ENCODE measurements around the gene FRA10AC1. TPM values are rescaled to one million over a fixed set of nuclear protein-coding genes. Genes with fewer than 3 reads are reported as not detected.

Gene FRA10AC1
- total RNA-seq, 1 experiment from 2014 or later, result 6.5 TPM

GRCh38 chr10:93718937-93719725 is 16.7 kb upstream of the FRA10AC1 start:
- no peak for DNase-seq
- no peaks in the 10 kb centered on the region for H3K9me3 Mint-ChIP-seq (ENCODE audit: low read depth, unreplicated experiment)
- no peaks in the 10 kb centered on the region for H3K36me3 Mint-ChIP-seq (ENCODE audit: insufficient read depth, unreplicated experiment)
- TF ChIP-seq CTCF (IDR thresholded peaks at IDR 0.05; ENCODE audit: unreplicated experiment), result no peak
- no peaks in the 10 kb centered on the region for H3K4me1 Mint-ChIP-seq (ENCODE audit: low read depth, unreplicated experiment)
- CTCF ChIA-PET, result no interaction called here
- no peak overlapping the region for H3K27ac Mint-ChIP-seq (ENCODE audit: unreplicated experiment)
- intact Hi-C loops (cut with micrococcal nuclease; ENCODE audit: unreplicated experiment), result no loop called here
- H3K27me3 Mint-ChIP-seq (ENCODE audit: unreplicated experiment), result peaks cover 43% of the 10 kb centered on the region
- H3K4me3 Mint-ChIP-seq (ENCODE audit: low read depth, unreplicated experiment), result no peak overlapping the region
- BruUV-seq (replicated peaks), result no TSS peak

GRCh38 chr10:93716766-93717165 is 14.4 kb upstream of the FRA10AC1 start:
- no peaks in the 10 kb centered on the region for H3K9me3 Mint-ChIP-seq (ENCODE audit: low read depth, unreplicated experiment)
- TF ChIP-seq CTCF (IDR thresholded peaks at IDR 0.05; ENCODE audit: unreplicated experiment), result no peak

GRCh38 chr10:93715345-93715744 is 13.0 kb upstream of the FRA10AC1 start:
- Mint-ChIP-seq H3K36me3 (ENCODE audit: insufficient read depth, unreplicated experiment) (no peaks in the 10 kb centered on the region), H3K4me3 (ENCODE audit: low read depth, unreplicated experiment) (no peak overlapping the region), H3K4me1 (ENCODE audit: low read depth, unreplicated experiment) (no peaks in the 10 kb centered on the region), H3K27me3 (ENCODE audit: unreplicated experiment) (peaks cover 44% of the 10 kb centered on the region), H3K9me3 (ENCODE audit: low read depth, unreplicated experiment) (no peaks in the 10 kb centered on the region), H3K27ac (ENCODE audit: unreplicated experiment) (no peak overlapping the region)
- no peak for DNase-seq
- intact Hi-C loops (cut with micrococcal nuclease; ENCODE audit: unreplicated experiment), result no loop called here
- CTCF ChIA-PET, result no interaction called here
- BruUV-seq (replicated peaks), result no TSS peak
- no peak for TF ChIP-seq CTCF (IDR thresholded peaks at IDR 0.05; ENCODE audit: unreplicated experiment)

More at GRCh38 chr10:93716766-93717165, 14.4 kb upstream of the FRA10AC1 start:
- intact Hi-C loops (cut with micrococcal nuclease; ENCODE audit: unreplicated experiment), result no loop called here
- Mint-ChIP-seq H3K27me3 (ENCODE audit: unreplicated experiment) (peaks cover 55% of the 10 kb centered on the region), H3K4me3 (ENCODE audit: low read depth, unreplicated experiment) (no peak overlapping the region), H3K4me1 (ENCODE audit: low read depth, unreplicated experiment) (no peaks in the 10 kb centered on the region), H3K27ac (ENCODE audit: unreplicated experiment) (no peak overlapping the region), H3K36me3 (ENCODE audit: insufficient read depth, unreplicated experiment) (no peaks in the 10 kb centered on the region)
- no TSS peak for BruUV-seq (replicated peaks)
- CTCF ChIA-PET, result no interaction called here
- no peak for DNase-seq

GRCh38 chr10:93712593-93712992 is 10.2 kb upstream of the FRA10AC1 start:
- CTCF ChIA-PET, result no interaction called here
- Mint-ChIP-seq H3K27ac (ENCODE audit: unreplicated experiment) (no peak overlapping the region), H3K9me3 (ENCODE audit: low read depth, unreplicated experiment) (no peaks in the 10 kb centered on the region), H3K4me3 (ENCODE audit: low read depth, unreplicated experiment) (no peak overlapping the region), H3K4me1 (ENCODE audit: low read depth, unreplicated experiment) (no peaks in the 10 kb centered on the region), H3K36me3 (ENCODE audit: insufficient read depth, unreplicated experiment) (no peaks in the 10 kb centered on the region), H3K27me3 (ENCODE audit: unreplicated experiment) (peaks cover 28% of the 10 kb centered on the region)
- DNase-seq, result no peak
- no TSS peak for BruUV-seq (replicated peaks)
- TF ChIP-seq CTCF (IDR thresholded peaks at IDR 0.05; ENCODE audit: unreplicated experiment), result no peak
- intact Hi-C loops (cut with micrococcal nuclease; ENCODE audit: unreplicated experiment), result no loop called here

All from Calu3 (cell line).